ENCODE data around the gene ARMC10. TPM values are rescaled to one million over a fixed set of nuclear protein-coding genes. Genes with fewer than 3 reads are reported as not detected.

Gene ARMC10
- total RNA-seq, result 27.1 and 32.4 TPM in 2 replicates

DNA sequence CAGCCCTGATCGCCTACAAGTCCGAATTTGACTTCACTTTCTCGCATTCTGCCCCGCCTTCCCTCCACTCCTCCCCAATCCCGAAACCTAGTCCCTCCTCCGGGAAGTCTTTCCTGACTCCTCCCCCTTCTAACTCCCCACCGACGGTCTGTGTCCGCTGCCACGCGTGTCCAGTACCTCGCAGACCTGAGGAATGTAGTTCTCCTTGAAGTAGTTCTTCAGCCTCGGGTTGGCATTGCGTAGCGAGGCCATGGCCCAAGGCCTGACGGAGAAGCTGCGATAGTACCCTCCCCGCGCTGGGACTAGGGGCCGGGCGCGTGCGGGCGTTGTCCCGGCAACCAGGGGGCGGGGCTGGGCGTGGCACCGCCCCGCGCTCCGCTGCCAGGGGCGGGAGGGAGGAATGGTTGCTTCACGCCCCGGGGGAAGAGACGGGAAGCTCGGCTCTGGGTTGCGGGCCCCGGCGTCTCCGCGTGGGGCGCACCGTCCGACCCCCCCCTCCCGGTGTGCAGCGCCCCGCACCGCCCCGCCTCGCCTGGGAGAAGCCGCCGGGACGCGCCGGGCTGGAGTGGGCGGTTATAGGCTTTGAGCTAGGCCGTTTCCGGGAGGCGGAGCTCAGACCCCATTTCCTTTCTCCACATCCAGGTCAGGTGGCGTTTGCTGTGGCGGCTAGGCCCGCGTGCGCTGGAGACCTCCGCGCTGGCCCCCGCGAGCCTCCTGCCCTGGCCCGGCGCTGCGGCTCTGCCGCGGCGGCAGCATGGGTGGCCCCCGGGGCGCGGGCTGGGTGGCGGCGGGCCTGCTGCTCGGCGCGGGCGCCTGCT lies at the start of gene ARMC10, which contains the start of gene FBXL13:
Gene ARMC10 (plus strand): TSS at position 622 of the 818 bp plus-strand sequence. CDS start 133 bp downstream, at position 755.
Gene FBXL13 (minus strand): TSS at position 278 of the 818 bp plus-strand sequence.

Other genes with a start within 250 kb of the ARMC10 start
- 242 and 367 TPM in 2 replicates for gene LRRC17, start 162.1 kb upstream of the ARMC10 start, total RNA-seq
- 0.81 and 0.90 TPM in 2 replicates for gene FBXL13, start 344 bp upstream of the ARMC10 start, total RNA-seq
- 5.8 and 8.1 TPM in 2 replicates for gene NAPEPLD, start 74.0 kb downstream of the ARMC10 start, total RNA-seq
- gene PMPCB, start 222.3 kb downstream of the ARMC10 start, total RNA-seq, result 41.3 and 54.3 TPM in 2 replicates

All from cardiac atrium fibroblast (primary cell).